ENCODE data around the gene VWA7. TPM values are rescaled to one million over a fixed set of nuclear protein-coding genes. Genes with fewer than 3 reads are reported as not detected.
A peak's percentile ranks its signal among the peaks of the same experiment; 100 is the strongest.
"Not testable (repeated sequence)": the region's sequence is repeated elsewhere in the genome, so short reads cannot be mapped to it uniquely, and the experiment has no call there.

Gene VWA7
- total and polyA plus RNA-seq, 4 experiments from 2014 or later = 1.00 to 2.5 (median 1.4) TPM

DNA sequence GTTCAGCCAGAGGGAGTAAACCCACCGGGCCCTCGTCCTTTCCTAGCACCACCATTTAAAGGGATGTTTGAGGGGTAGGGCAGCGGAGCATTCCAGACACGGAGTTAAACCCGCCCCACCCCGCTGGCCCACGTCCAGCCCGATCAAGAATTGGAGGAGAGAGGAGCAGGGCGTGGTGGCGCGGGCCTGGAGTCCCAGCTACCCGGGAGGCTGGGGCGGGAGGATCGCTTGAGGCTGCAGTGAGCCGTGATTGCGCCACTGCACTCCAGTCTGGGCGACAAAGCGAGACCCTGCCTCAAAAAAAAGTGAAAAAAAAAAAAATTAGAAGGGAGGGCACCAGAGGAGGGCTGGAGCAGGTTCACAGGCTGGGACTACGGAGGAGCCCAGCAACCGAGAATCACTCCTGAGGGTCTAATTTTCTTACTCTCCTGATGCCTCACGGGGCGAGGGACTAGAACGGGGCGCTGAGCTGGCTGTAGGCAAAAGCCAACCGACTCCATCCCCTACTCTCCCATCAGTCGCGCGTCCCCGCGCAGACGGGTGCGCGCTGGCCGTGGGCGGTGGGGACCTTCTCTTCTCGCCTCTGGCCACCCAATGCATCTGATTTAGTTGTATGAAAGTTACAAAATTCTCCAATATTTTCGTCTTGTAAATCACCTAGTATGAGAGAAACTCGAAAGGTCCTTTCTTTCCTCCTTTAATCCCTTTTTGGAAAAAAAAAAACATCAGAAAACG is 44.3 kb upstream of the VWA7 start:
- H3K36me3 Mint-ChIP-seq = peaks cover 0 to 13% of the 10 kb centered on the region in 2 donors
- no peaks in the 10 kb centered on the region for H3K27me3 Mint-ChIP-seq
- H3K4me3 Mint-ChIP-seq = peak overlapping the region; percentile 94 to 98 (median 97)
- peaks cover 29 to 73% (median 49%) of the 10 kb centered on the region in 4 donors for H3K4me1 Mint-ChIP-seq
- Histone ChIP-seq H3K36me3 (ENCODE audit: insufficient read depth, low read length) (no peaks in the 10 kb centered on the region), H3K4me1 (ENCODE audit: insufficient read depth, low read length) (peaks cover 68% of the 10 kb centered on the region), H3K9me3 (ENCODE audit: control insufficient read depth in 1 of 2, low read length in 2 of 2) (no peaks in the 10 kb centered on the region), H3K27ac (ENCODE audit: low read depth, low read length) (peak overlapping the region; percentile 74), H3K27me3 (ENCODE audit: insufficient read depth, low read length) (no peaks in the 10 kb centered on the region), H3K4me3 (ENCODE audit: low read length in 2 of 2) (peak overlapping the region; percentile 84 to 96)
- no peaks in the 10 kb centered on the region for H3K9me3 Mint-ChIP-seq
- H3K27ac Mint-ChIP-seq = peak overlapping the region; percentile 98 to 99 (median 98)
- POLR2A ChIA-PET (ENCODE audit: partially characterized antibody) = interaction anchor here (0.9 to 7.1 kb wide), 12 partner anchors 8 to 241 kb away, joined by 3 to 76 read pairs (median 8); partner anchors contain the start of genes ABHD16A, BAG6, CLIC1 and DDAH2
- peak in 2 of 5 donors; percentile 53 to 60 for DNase-seq
- intact Hi-C loops (cut with micrococcal nuclease) = loop anchor here (5.0 kb wide), 1 partner anchor 41 kb away; the partner anchor contains the start of gene NEU1
- CTCF ChIA-PET (ENCODE audit: partially characterized antibody) = interaction anchor here (2.4 to 2.8 kb wide), 2 partner anchors 9 to 25 kb away, joined by 9 read pairs; partner anchors contain the start of gene VARS1

DNA sequence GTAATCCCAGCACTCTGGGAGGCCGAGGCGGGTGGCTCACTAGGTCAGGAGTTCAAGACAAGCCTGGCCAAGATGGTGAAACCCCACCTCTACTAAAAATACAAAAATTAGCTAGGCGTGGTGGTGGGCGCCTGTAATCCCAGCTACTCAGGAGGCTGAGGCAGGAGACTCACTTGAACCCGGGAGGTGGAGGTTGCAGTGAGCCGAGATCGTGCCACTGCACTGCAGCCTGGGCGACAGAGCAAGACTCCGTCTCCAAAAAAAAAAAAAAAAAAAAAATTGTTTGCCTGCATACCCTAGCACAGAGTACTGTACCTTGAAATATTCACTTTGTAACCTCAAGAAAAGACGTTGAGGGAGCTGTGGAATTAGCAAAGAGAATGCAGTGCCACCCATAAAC is 43.3 kb upstream of the VWA7 start:
- H3K27ac ChIP-seq (ENCODE audit: low read depth, low read length); H3K27me3 Mint-ChIP-seq; H3K9me3 Mint-ChIP-seq; H3K9me3 ChIP-seq (ENCODE audit: control insufficient read depth in 1 of 2, low read length in 2 of 2); H3K27me3 ChIP-seq (ENCODE audit: insufficient read depth, low read length); DNase-seq; H3K36me3 ChIP-seq (ENCODE audit: insufficient read depth, low read length); H3K4me3 ChIP-seq (ENCODE audit: low read length in 2 of 2): not testable (repeated sequence)
- peak overlapping the region in 3 of 7 donors; percentile 90 to 99 (median 94) for H3K27ac Mint-ChIP-seq
- H3K4me1 Mint-ChIP-seq = peaks cover 28 to 64% (median 46%) of the 10 kb centered on the region in 4 donors
- POLR2A ChIA-PET (ENCODE audit: partially characterized antibody) = interaction anchor here (0.9 to 7.1 kb wide), 7 partner anchors 13 to 239 kb away, joined by 3 to 76 read pairs (median 28); partner anchors contain the start of genes BAG6, CLIC1, DDAH2 and LSM2
- peak overlapping the region in 6 of 8 donors; percentile 75 to 98 (median 95) for H3K4me3 Mint-ChIP-seq
- peaks cover 57% of the 10 kb centered on the region for H3K4me1 ChIP-seq (ENCODE audit: insufficient read depth, low read length)
- CTCF ChIA-PET (ENCODE audit: partially characterized antibody) = interaction anchor here (0.6 to 2.8 kb wide), 6 partner anchors 10 to 273 kb away, joined by 3 to 9 read pairs (median 7); partner anchors contain the start of genes NFKBIL1 and VARS1
- peaks cover 0 to 13% of the 10 kb centered on the region in 2 donors for H3K36me3 Mint-ChIP-seq
- intact Hi-C loops (cut with micrococcal nuclease) = loop anchor here (5.0 kb wide), 1 partner anchor 42 kb away; the partner anchor contains the start of gene NEU1

DNA sequence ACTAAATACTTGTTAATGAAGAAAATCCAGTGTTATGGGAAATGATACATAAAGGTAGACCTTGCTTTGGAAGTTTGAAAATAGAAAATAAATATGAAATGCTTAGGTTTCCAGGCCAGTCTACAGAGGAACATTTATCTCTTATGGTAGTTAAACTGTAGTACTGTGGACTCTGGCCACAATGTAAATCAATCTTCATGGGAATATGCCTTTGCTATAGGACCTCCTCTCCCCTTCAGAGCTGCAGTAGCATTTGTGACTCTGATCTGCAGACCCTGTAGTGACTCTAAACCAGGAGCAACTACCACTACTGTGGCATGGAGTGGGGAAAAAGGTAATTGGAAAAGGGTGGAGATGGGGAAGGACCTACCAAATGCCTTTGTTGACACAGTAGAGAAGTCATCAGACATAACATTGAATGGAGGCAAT is 42.8 kb upstream of the VWA7 start:
- peaks cover 0 to 13% of the 10 kb centered on the region in 2 donors for H3K36me3 Mint-ChIP-seq
- peaks cover 0 to 2% (median 0%) of the 10 kb centered on the region in 8 donors for H3K9me3 Mint-ChIP-seq
- CTCF ChIA-PET (ENCODE audit: partially characterized antibody) = interaction anchor here (0.6 to 2.8 kb wide), 8 partner anchors 10 to 308 kb away, joined by 3 to 9 read pairs (median 6); partner anchors contain the start of genes ATF6B, NFKBIL1, TNF and VARS1
- no peaks in the 10 kb centered on the region for H3K27me3 Mint-ChIP-seq
- no peak for DNase-seq
- peaks cover 25 to 60% (median 43%) of the 10 kb centered on the region in 4 donors for H3K4me1 Mint-ChIP-seq
- H3K4me1 ChIP-seq (ENCODE audit: insufficient read depth, low read length) = peaks cover 56% of the 10 kb centered on the region
- peak overlapping the region in 6 of 7 donors; percentile 9 to 99 (median 88) for H3K27ac Mint-ChIP-seq
- intact Hi-C loops (cut with micrococcal nuclease) = loop anchor here (5.0 kb wide), 3 partner anchors 42 to 278 kb away; partner anchors contain the start of genes DDX39B and NEU1
- H3K9me3 ChIP-seq (ENCODE audit: control insufficient read depth in 1 of 2, low read length in 2 of 2) = no peaks in the 10 kb centered on the region
- no peak overlapping the region for H3K27ac ChIP-seq (ENCODE audit: low read depth, low read length)
- H3K27me3 ChIP-seq (ENCODE audit: insufficient read depth, low read length) = no peaks in the 10 kb centered on the region
- POLR2A ChIA-PET (ENCODE audit: partially characterized antibody) = interaction anchor here (0.9 to 7.1 kb wide), 7 partner anchors 13 to 167 kb away, joined by 3 to 76 read pairs (median 28); partner anchors contain the start of genes BAG6, CLIC1, DDAH2 and LSM2
- H3K36me3 ChIP-seq (ENCODE audit: insufficient read depth, low read length) = no peaks in the 10 kb centered on the region
- peak overlapping the region; percentile 15 to 89 (median 68) for H3K4me3 Mint-ChIP-seq
- H3K4me3 ChIP-seq (ENCODE audit: low read length in 2 of 2) = no peak overlapping the region

DNA sequence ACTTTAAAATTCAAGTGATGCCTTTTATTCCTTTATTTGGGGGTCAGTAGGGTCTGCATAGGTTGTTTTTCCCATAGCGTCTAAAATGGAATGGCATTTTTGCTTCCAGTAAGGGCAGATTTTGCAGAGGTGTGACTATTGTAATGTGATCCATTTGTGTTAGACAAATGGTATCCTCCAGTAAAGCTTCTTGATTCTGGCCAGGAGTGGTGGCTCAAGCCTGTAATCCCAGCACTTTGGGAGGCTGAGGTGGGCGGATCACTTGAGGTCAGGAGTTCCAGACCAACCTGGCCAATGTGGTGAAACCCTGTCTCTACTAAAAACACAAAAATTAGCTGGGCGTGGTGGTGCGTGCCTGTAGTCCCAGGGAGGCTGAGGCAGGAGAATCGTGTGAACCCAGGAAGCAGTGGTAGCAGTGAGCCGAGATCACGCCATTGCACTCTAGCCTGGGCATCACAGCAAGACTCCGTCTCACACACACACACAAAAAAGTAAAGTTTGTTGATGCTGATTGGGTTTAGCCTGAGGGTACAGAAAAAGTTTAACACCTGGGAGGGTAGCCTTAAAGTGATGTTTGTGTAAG is 40.9 kb upstream of the VWA7 start:
- H3K27me3 ChIP-seq (ENCODE audit: insufficient read depth, low read length); H3K27me3 Mint-ChIP-seq; H3K9me3 Mint-ChIP-seq; H3K36me3 ChIP-seq (ENCODE audit: insufficient read depth, low read length); H3K9me3 ChIP-seq (ENCODE audit: control insufficient read depth in 1 of 2, low read length in 2 of 2): not testable (repeated sequence)
- DNase-seq = peak in 1 of 5 donors; percentile 28
- CTCF ChIA-PET (ENCODE audit: partially characterized antibody) = interaction anchor here (1.1 to 2.1 kb wide), 14 partner anchors 9 to 236 kb away, joined by 3 to 21 read pairs (median 7); partner anchors contain the start of genes CLIC1, DDAH2, HSPA1B and LSM2
- Histone ChIP-seq H3K27ac (ENCODE audit: low read depth, low read length) (peak overlapping the region; percentile 67), H3K4me3 (ENCODE audit: low read length in 2 of 2) (peak overlapping the region; percentile 12 to 73), H3K4me1 (ENCODE audit: insufficient read depth, low read length) (peaks cover 59% of the 10 kb centered on the region)
- POLR2A ChIA-PET (ENCODE audit: partially characterized antibody) = interaction anchor here (0.6 to 7.1 kb wide), 24 partner anchors 9 to 236 kb away, joined by 3 to 76 read pairs (median 4); partner anchors contain the start of genes ABHD16A, BAG6, C6orf47 and CLIC1
- peaks cover 31 to 69% (median 48%) of the 10 kb centered on the region in 4 donors for H3K4me1 Mint-ChIP-seq
- H3K27ac Mint-ChIP-seq = peak overlapping the region; percentile 66 to 96 (median 94)
- H3K4me3 Mint-ChIP-seq = peak overlapping the region; percentile 81 to 97 (median 96)
- intact Hi-C loops (cut with micrococcal nuclease) = loop anchor here (2.0 to 5.0 kb wide), 3 partner anchors 46 to 276 kb away; partner anchors contain the start of genes DDAH2 and DDX39B
- peaks cover 0 to 16% of the 10 kb centered on the region in 2 donors for H3K36me3 Mint-ChIP-seq

DNA sequence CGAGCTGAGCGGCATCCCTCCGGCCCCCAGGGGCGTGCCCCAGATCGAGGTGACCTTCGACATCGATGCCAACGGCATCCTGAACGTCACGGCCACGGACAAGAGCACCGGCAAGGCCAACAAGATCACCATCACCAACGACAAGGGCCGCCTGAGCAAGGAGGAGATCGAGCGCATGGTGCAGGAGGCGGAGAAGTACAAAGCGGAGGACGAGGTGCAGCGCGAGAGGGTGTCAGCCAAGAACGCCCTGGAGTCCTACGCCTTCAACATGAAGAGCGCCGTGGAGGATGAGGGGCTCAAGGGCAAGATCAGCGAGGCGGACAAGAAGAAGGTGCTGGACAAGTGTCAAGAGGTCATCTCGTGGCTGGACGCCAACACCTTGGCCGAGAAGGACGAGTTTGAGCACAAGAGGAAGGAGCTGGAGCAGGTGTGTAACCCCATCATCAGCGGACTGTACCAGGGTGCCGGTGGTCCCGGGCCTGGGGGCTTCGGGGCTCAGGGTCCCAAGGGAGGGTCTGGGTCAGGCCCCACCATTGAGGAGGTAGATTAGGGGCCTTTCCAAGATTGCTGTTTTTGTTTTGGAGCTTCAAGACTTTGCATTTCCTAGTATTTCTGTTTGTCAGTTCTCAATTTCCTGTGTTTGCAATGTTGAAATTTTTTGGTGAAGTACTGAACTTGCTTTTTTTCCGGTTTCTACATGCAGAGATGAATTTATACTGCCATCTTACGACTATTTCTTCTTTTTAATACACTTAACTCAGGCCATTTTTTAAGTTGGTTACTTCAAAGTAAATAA is 40.2 kb upstream of the VWA7 start:
- H3K27ac Mint-ChIP-seq = peak overlapping the region; percentile 66 to 96 (median 94)
- not testable (repeated sequence) for H3K27me3 ChIP-seq (ENCODE audit: insufficient read depth, low read length); H3K9me3 Mint-ChIP-seq; H3K36me3 ChIP-seq (ENCODE audit: insufficient read depth, low read length); H3K27me3 Mint-ChIP-seq; H3K9me3 ChIP-seq (ENCODE audit: control insufficient read depth in 1 of 2, low read length in 2 of 2)
- H3K27ac ChIP-seq (ENCODE audit: low read depth, low read length) = peak overlapping the region; percentile 67
- intact Hi-C loops (cut with micrococcal nuclease) = loop anchor here (2.0 to 5.0 kb wide), 3 partner anchors 45 to 275 kb away; partner anchors contain the start of genes DDAH2 and DDX39B
- peaks cover 33 to 69% (median 49%) of the 10 kb centered on the region in 4 donors for H3K4me1 Mint-ChIP-seq
- H3K36me3 Mint-ChIP-seq = peaks cover 3 to 20% of the 10 kb centered on the region in 2 donors
- H3K4me3 ChIP-seq (ENCODE audit: low read length in 2 of 2) = peak overlapping the region; percentile 12 to 73
- peak in 4 of 5 donors; percentile 65 to 70 (median 68) for DNase-seq
- ChIA-PET CTCF (ENCODE audit: partially characterized antibody) (interaction anchor here (1.1 to 2.1 kb wide), 14 partner anchors 9 to 235 kb away, joined by 3 to 21 read pairs (median 7); partner anchors contain the start of genes CLIC1, DDAH2, HSPA1B and LSM2), POLR2A (ENCODE audit: partially characterized antibody) (interaction anchor here (0.6 to 7.1 kb wide), 24 partner anchors 10 to 236 kb away, joined by 3 to 76 read pairs (median 4); partner anchors contain the start of genes ABHD16A, BAG6, C6orf47 and CLIC1)
- H3K4me3 Mint-ChIP-seq = peak overlapping the region; percentile 81 to 97 (median 96)
- H3K4me1 ChIP-seq (ENCODE audit: insufficient read depth, low read length) = peaks cover 59% of the 10 kb centered on the region

Measured in CD4-positive, alpha-beta memory T cell (primary cell).